Fibroblast of skin of right biceps (primary cell): ENCODE results near the gene THOP1.

Experiments used
- DNase-seq: peaks from one replicate; pipeline ENCODE4 v3.0.0-alpha.2; 2013

Gene THOP1

GRCh38 chr19:2804156-2805004 is 19.1 kb downstream of the THOP1 start:
- no peak for DNase-seq

GRCh38 chr19:2805261-2805900 is 20.1 kb downstream of the THOP1 start:
- no peak for DNase-seq

- no peak for DNase-seq
Measured at GRCh38 chr19:2805991-2806649, 20.8 kb downstream of the THOP1 start.

- DNase-seq = no peak
Measured at GRCh38 chr19:2806736-2807378, 21.6 kb downstream of the THOP1 start.

GRCh38 chr19:2807379-2808128 is 22.3 kb downstream of the THOP1 start:
- DNase-seq = no peak

- no peak for DNase-seq
Measured at GRCh38 chr19:2808129-2808941, 23.0 kb downstream of the THOP1 start.

- DNase-seq = no peak
Measured at GRCh38 chr19:2809387-2810140, 24.3 kb downstream of the THOP1 start.

GRCh38 chr19:2810141-2811091 is 25.1 kb downstream of the THOP1 start:
- DNase-seq = no peak

GRCh38 chr19:2811221-2811722 is 26.0 kb downstream of the THOP1 start:
- no peak for DNase-seq

GRCh38 chr19:2811735-2812413 is 26.6 kb downstream of the THOP1 start:
- no peak for DNase-seq

- no peak for DNase-seq
Measured at GRCh38 chr19:2812414-2813234, 27.3 kb downstream of the THOP1 start.

GRCh38 chr19:2813235-2814160 is 28.2 kb downstream of the THOP1 start:
- DNase-seq = no peak

- no peak for DNase-seq
Measured at GRCh38 chr19:2814426-2814825, 29.1 kb downstream of the THOP1 start.

- no peak for DNase-seq
Measured at GRCh38 chr19:2815191-2815614, 29.9 kb downstream of the THOP1 start.

- no peak for DNase-seq
Measured at GRCh38 chr19:2815923-2816322, 30.6 kb downstream of the THOP1 start.

GRCh38 chr19:2816641-2817040 is 31.3 kb downstream of the THOP1 start:
- no peak for DNase-seq
